Smooth muscle cell (in vitro differentiated cells): ENCODE results near the gene TECPR2. TPM values are rescaled to one million over a fixed set of nuclear protein-coding genes. Genes with fewer than 3 reads are reported as not detected.

ENCODE experiments used
- DNase-seq: peaks from one replicate; lab custom pipeline; 2025; ENCODE audit not compliant: unreplicated experiment; lab: John Stamatoyannopoulos, UW
- H2AFZ ChIP-seq: fragments of 200-600 bp; sonication (generic); 2 replicates; pipeline ENCODE4 v1.6.0; 2016; ENCODE audit warnings: antibody characterized with exemption, low read depth, mild to moderate bottlenecking
- H3F3A ChIP-seq: fragments of 200-600 bp; sonication (generic); 2 replicates; pipeline ENCODE4 v1.6.0; 2017; ENCODE audit warnings: antibody characterized with exemption, low read depth
- H3K27ac ChIP-seq: fragments of 200-600 bp; sonication (generic); 2 replicates; pipeline ENCODE4 v1.5.1; 2016; ENCODE audit warnings: low read depth, mild to moderate bottlenecking
- H3K27me3 ChIP-seq: fragments of 200-600 bp; sonication (generic); 2 replicates; pipeline ENCODE4 v1.6.1; 2016; ENCODE audit warnings: low read depth, mild to moderate bottlenecking
- H3K36me3 ChIP-seq: fragments of 200-600 bp; sonication (generic); 2 replicates; pipeline ENCODE4 v1.5.1; 2016; ENCODE audit warnings: low read depth
- H3K4me1 ChIP-seq: fragments of 200-600 bp; sonication (generic); 2 replicates; pipeline ENCODE4 v1.5.1; 2016; ENCODE audit warnings: low read depth
- H3K4me2 ChIP-seq: fragments of 200-600 bp; sonication (generic); 2 replicates; pipeline ENCODE4 v1.6.0; 2016; ENCODE audit warnings: mild to moderate bottlenecking
- H3K4me3 ChIP-seq: fragments of 200-600 bp; sonication (generic); 2 replicates; pipeline ENCODE4 v1.5.1; 2016; ENCODE audit warnings: mild to moderate bottlenecking
- H3K79me2 ChIP-seq: fragments of 200-600 bp; sonication (generic); 2 replicates; pipeline ENCODE4 v1.6.0; 2016; ENCODE audit warnings: low read depth, mild to moderate bottlenecking
- H3K9ac ChIP-seq: fragments of 200-600 bp; sonication (generic); 2 replicates; pipeline ENCODE4 v1.6.0; 2016; ENCODE audit warnings: low read depth
- H3K9me3 ChIP-seq: fragments of 200-600 bp; sonication (generic); replicated peaks from 2 replicates; pipeline ENCODE4 v1.5.1; 2016; ENCODE audit warnings: low read depth
- H4K20me1 ChIP-seq: fragments of 200-600 bp; sonication (generic); 2 replicates; pipeline ENCODE4 v1.6.0; 2016; ENCODE audit warnings: low read depth
- WGBS: methylation state at CpG from one replicate; pipeline ENCODE4 v1.1.7; 2016; ENCODE audit warnings: low lambda C conversion rate; 5-methylcytosine and 5-hydroxymethylcytosine counted together
- polyA plus RNA-seq: library from polyadenylated mRNA; unstranded; fragments of >200 nt; fragmentation: Nextera tagmentation; extraction: Ambion mirVana; gene quantifications from 2 replicates; pipeline ENCODE4 v1.2.1, GENCODE V29; 2016
- total RNA-seq: library from RNA; depleted of rRNA; stranded (reverse); fragments of >200 nt; gene quantifications from 2 replicates; pipeline ENCODE4 v1.2.3, GENCODE V29; 2014
- TF ChIP-seq, protein P1 (sequence below): fragments of 200-600 bp; sonication (generic); IDR thresholded peaks from 2 replicates; pipeline ENCODE4 v1.5.1; 2017; ENCODE audit warnings: borderline replicate concordance, mild to moderate bottlenecking, antibody characterized with exemption; ENCODE audit not compliant: insufficient read depth, poor library complexity, severe bottlenecking

The TECPR2 gene
- total and polyA plus RNA-seq, 2 experiments from 2014 or later: 11.0 to 12.2 TPM

DNA sequence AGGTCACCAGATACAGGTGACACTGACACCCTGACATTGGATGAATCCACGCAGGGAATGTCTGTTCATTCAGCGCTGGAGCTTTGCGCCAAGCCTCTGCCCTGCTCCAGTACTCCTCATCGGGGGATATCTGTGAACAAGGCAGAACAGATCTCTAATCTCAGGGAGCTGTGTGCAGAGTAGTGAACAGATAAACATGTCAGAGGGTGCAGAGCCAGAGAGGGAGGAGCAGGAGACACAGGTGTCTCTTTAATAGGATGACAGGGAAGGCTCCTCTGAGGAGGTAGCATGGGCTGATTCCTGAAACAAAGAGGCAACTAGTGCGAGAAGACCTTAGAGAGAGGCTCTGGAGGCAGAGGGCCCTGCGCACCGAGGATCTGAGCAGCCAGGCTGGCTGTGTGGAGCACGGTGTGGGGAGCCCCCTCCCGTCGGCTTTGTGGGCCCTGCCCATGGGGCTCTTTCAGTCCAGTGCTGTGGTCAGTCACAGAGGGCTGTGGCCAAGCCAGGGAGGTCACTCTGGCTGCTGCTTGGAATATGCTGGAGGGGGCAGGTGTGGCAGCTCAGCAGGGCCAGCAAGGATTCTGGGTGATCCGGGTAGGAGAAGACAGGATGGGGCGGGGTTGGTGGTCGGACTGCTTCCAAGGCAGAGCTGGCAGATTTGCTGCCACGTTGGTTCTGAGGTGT lies 55.6 kb downstream of the TECPR2 start:
- Histone ChIP-seq H3K4me2 (no peak overlapping the region), H3K9me3 (no peaks in the 10 kb centered on the region), H3K4me3 (no peak overlapping the region), H3K27me3 (no peaks in the 10 kb centered on the region), H3K36me3 (no peaks in the 10 kb centered on the region), H2AFZ (no peak overlapping the region), H3F3A (no peaks in the 10 kb centered on the region), H4K20me1 (no peaks in the 10 kb centered on the region), H3K79me2 (no peaks in the 10 kb centered on the region), H3K9ac (no peak overlapping the region), H3K4me1 (no peaks in the 10 kb centered on the region), H3K27ac (no peak overlapping the region)
- DNase-seq: no peak
- TF ChIP-seq, protein P1, sequence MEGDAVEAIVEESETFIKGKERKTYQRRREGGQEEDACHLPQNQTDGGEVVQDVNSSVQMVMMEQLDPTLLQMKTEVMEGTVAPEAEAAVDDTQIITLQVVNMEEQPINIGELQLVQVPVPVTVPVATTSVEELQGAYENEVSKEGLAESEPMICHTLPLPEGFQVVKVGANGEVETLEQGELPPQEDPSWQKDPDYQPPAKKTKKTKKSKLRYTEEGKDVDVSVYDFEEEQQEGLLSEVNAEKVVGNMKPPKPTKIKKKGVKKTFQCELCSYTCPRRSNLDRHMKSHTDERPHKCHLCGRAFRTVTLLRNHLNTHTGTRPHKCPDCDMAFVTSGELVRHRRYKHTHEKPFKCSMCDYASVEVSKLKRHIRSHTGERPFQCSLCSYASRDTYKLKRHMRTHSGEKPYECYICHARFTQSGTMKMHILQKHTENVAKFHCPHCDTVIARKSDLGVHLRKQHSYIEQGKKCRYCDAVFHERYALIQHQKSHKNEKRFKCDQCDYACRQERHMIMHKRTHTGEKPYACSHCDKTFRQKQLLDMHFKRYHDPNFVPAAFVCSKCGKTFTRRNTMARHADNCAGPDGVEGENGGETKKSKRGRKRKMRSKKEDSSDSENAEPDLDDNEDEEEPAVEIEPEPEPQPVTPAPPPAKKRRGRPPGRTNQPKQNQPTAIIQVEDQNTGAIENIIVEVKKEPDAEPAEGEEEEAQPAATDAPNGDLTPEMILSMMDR: no peak
- 92% methylated on average over 12 of the region's 14 CpGs for WGBS

DNA sequence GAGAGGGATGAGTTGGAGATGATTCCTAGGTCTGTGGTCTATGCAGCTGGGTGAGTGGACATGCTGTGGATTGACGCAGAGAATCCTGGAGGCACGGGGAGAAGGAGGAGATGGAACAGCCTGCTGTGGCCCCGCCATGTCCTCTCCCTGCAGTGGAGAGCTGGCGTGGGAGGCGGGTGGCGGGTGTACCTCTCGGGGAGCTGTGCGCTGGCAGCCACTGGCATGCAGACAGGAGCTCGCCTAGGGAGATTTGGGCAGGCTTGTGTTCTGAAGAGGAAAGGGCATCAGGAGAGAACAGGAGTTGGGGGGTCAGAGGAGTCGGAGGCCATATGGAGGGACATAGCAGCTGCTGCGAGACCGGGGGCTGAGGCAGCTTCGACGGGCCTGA lies 56.1 kb downstream of the TECPR2 start:
- H3K4me2 ChIP-seq: no peak overlapping the region
- no peaks in the 10 kb centered on the region for H3F3A ChIP-seq
- H3K27me3 ChIP-seq: no peaks in the 10 kb centered on the region
- DNase-seq: no peak
- H4K20me1 ChIP-seq: no peaks in the 10 kb centered on the region
- no peaks in the 10 kb centered on the region for H3K79me2 ChIP-seq
- TF ChIP-seq, protein P1: no peak
- H2AFZ ChIP-seq: no peak overlapping the region
- H3K4me3 ChIP-seq: no peak overlapping the region
- H3K9ac ChIP-seq: no peak overlapping the region
- H3K36me3 ChIP-seq: no peaks in the 10 kb centered on the region
- H3K4me1 ChIP-seq: no peaks in the 10 kb centered on the region
- WGBS: 94% methylated on average over 14 of the region's 14 CpGs
- H3K27ac ChIP-seq: no peak overlapping the region
- H3K9me3 ChIP-seq: no peaks in the 10 kb centered on the region

DNA sequence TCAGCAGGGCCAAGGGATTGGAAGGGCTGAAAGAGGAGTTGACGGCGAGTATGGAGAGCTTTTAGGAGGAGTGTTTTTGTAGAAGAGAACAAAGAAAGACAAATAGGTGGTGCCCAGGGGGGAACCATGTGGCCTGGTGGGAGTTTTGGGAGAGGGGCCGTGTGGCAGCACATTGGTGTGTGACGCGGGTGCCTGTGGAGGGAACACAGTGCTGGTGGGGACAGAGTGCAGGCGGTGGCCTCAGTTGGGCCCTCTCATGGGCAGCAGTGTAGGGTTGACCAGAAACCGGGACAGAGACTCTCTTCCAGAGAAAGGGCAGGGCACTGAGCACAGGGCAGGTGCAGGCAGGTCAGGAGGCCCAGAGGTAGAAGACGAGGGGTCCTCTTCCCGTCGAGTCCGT lies 56.5 kb downstream of the TECPR2 start:
- Histone ChIP-seq H2AFZ (no peak overlapping the region), H3K27me3 (no peaks in the 10 kb centered on the region), H3K4me3 (no peak overlapping the region), H4K20me1 (no peaks in the 10 kb centered on the region), H3K4me2 (no peak overlapping the region), H3K79me2 (no peaks in the 10 kb centered on the region), H3K36me3 (no peaks in the 10 kb centered on the region), H3K9me3 (no peaks in the 10 kb centered on the region), H3K27ac (no peak overlapping the region), H3K9ac (no peak overlapping the region), H3F3A (no peaks in the 10 kb centered on the region), H3K4me1 (no peaks in the 10 kb centered on the region)
- WGBS: 96% methylated on average over 11 of the region's 11 CpGs
- TF ChIP-seq, protein P1: no peak
- DNase-seq: no peak

DNA sequence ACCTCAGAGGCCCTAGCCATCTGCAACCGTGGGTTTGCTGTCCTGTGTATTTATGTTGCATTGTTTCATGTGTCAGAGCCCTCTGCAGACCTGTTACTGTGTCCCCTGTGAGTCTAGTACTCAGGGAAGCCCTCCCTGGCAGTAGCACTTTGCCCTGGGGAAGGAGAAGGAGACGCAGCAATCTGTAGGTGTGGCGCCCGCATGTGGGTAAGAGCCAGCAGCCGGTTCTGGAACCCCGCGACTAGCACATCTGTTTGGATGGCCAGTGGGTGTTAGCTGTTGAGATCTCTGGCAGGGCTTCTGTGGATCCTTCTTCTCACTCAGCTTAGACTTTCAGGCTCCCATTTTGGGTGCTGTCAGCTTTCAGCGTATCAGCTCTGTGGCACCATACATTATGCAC lies 57.0 kb downstream of the TECPR2 start:
- H3K36me3 ChIP-seq: no peaks in the 10 kb centered on the region
- no peak overlapping the region for H2AFZ ChIP-seq
- TF ChIP-seq, protein P1: no peak
- H3K79me2 ChIP-seq: no peaks in the 10 kb centered on the region
- H3K9me3 ChIP-seq: no peaks in the 10 kb centered on the region
- H3K27ac ChIP-seq: no peak overlapping the region
- no peaks in the 10 kb centered on the region for H3K4me1 ChIP-seq
- no peak overlapping the region for H3K9ac ChIP-seq
- 95% methylated on average over 8 of the region's 8 CpGs for WGBS
- DNase-seq: no peak
- no peaks in the 10 kb centered on the region for H4K20me1 ChIP-seq
- H3F3A ChIP-seq: no peaks in the 10 kb centered on the region
- no peak overlapping the region for H3K4me3 ChIP-seq
- H3K27me3 ChIP-seq: no peaks in the 10 kb centered on the region
- H3K4me2 ChIP-seq: no peak overlapping the region
